ENCODE measurements around the gene PAWR. TPM values are rescaled to one million over a fixed set of nuclear protein-coding genes. Genes with fewer than 3 reads are reported as not detected.
A peak's percentile ranks its signal among the peaks of the same experiment; 100 is the strongest.

PAWR gene
- total RNA-seq, 1 donor from 2014 or later, result 52.1 TPM

DNA sequence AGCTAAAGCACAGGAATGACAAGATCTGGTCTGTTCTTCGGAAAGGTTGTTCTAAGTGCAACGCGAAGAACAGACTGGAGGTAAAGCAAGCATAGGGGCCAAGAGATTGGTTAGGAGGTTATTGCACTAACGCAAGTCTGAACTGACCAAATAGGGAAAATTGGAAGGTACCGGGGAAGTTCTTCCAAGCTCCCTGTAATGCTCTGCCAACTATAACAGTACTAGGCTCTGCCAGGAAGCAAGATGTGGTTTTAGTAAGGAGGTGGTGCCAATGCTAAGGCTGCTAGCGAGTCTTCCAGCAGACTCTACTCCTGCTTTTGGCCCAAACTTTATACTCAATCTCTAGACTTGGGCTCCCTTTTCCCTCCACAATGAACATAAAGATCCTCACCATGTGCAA lies 138.6 kb downstream of the PAWR start:
- peaks cover 16% of the 10 kb centered on the region for H3K36me3 Mint-ChIP-seq (ENCODE audit: low read depth)
- no peaks in the 10 kb centered on the region for H3K9me3 Mint-ChIP-seq
- no peaks in the 10 kb centered on the region for H3K27me3 Mint-ChIP-seq (ENCODE audit: low read depth)
- H3K4me3 Mint-ChIP-seq, result no peak overlapping the region
- H3K4me1 Mint-ChIP-seq, result peaks cover 11% of the 10 kb centered on the region
- no peak for DNase-seq (ENCODE audit: low read depth, low spot score)
- H3K27ac Mint-ChIP-seq (ENCODE audit: unreplicated experiment), result no peak overlapping the region
- TF ChIP-seq, protein P1, sequence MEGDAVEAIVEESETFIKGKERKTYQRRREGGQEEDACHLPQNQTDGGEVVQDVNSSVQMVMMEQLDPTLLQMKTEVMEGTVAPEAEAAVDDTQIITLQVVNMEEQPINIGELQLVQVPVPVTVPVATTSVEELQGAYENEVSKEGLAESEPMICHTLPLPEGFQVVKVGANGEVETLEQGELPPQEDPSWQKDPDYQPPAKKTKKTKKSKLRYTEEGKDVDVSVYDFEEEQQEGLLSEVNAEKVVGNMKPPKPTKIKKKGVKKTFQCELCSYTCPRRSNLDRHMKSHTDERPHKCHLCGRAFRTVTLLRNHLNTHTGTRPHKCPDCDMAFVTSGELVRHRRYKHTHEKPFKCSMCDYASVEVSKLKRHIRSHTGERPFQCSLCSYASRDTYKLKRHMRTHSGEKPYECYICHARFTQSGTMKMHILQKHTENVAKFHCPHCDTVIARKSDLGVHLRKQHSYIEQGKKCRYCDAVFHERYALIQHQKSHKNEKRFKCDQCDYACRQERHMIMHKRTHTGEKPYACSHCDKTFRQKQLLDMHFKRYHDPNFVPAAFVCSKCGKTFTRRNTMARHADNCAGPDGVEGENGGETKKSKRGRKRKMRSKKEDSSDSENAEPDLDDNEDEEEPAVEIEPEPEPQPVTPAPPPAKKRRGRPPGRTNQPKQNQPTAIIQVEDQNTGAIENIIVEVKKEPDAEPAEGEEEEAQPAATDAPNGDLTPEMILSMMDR (conservative IDR thresholded peaks at IDR 0.05), result no peak

DNA sequence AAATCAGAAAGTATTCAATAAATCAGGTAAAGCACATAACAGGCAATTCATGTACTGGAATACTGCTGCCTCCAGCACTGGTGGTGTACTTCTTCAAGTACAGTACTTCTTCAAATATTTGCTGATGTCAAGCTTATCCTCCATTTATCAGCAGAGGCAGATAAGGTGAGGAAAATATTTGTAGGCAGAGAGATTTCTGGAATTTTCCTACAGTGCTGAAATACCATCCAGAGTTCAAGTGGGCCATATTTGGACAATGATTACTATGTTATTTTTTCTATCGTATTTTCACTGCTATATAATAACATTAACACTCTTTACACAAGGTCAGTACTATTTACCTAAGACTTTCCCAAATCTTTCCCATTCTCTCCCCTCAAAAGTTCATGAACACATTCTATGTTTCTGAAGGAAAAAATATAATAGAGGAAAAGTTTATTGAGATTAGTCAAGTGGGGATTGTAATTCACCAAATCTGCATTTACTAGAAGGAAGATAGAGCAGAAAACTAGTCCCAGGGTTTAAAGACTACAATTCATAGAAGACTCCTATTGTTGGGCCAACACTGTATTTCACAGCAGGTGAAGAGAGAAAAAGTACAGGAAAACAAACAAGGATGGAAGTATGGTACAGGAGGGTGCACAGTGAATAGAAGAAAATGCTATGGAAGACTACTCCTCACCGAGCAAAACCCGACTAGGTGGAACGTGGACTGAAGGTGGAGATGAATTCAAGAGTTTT lies 141.1 kb downstream of the PAWR start:
- Mint-ChIP-seq H3K9me3 (no peaks in the 10 kb centered on the region), H3K27me3 (ENCODE audit: low read depth) (no peaks in the 10 kb centered on the region), H3K4me1 (peaks cover 5% of the 10 kb centered on the region), H3K4me3 (no peak overlapping the region), H3K36me3 (ENCODE audit: low read depth) (peaks cover 16% of the 10 kb centered on the region), H3K27ac (ENCODE audit: unreplicated experiment) (no peak overlapping the region)
- TF ChIP-seq, protein P1 (conservative IDR thresholded peaks at IDR 0.05), result no peak
- no peak for DNase-seq (ENCODE audit: low read depth, low spot score)

GRCh38 chr12:79548610-79548924 lies 142.2 kb downstream of the PAWR start:
- DNase-seq (ENCODE audit: low read depth, low spot score), result no peak
- H3K36me3 Mint-ChIP-seq (ENCODE audit: low read depth), result peaks cover 16% of the 10 kb centered on the region
- H3K9me3 Mint-ChIP-seq, result no peaks in the 10 kb centered on the region
- no peak overlapping the region for H3K4me3 Mint-ChIP-seq
- no peak overlapping the region for H3K27ac Mint-ChIP-seq (ENCODE audit: unreplicated experiment)
- peaks cover 5% of the 10 kb centered on the region for H3K4me1 Mint-ChIP-seq
- TF ChIP-seq, protein P1 (conservative IDR thresholded peaks at IDR 0.05), result no peak
- H3K27me3 Mint-ChIP-seq (ENCODE audit: low read depth), result no peaks in the 10 kb centered on the region

DNA sequence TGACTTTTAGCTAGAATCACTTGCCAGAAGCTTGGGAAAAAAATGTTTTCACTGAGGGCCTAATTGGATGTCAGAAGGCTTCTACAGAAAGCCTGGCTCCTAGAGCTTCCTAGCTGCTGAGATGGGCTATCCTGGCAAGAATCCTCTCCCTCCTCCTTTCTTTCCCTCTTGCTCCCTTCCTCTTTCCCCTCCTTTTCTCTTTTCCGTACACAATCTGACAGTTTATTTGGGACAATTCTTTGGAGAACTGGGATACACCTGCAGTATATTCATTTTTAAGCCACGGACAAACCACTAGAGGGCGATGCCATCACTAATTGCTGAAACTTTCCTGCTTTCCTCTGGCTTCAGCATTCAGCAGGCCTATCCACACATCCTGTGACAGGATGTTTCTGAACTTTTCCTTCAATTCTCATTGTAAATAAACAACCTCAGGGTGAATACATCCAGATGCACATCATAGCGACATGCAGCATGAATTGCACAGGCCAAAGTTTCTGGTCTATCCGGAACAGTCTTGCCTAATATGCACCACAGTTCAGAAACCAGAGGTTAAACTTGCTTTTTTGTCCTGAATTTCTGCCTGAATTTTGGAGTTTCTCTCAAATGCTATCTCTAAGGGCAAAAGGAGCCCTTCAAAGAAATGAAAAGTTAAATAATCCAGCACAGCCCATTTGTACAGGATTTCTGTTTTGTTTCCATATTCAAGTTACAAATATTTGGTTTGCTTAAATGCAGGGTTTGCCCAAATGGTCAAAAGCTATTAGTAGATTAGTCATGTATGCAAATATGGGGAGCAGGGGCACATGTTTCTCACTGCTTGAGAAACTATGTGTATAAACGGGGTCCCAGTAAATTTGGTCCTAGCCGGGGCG lies 142.8 kb downstream of the PAWR start:
- Mint-ChIP-seq H3K9me3 (no peaks in the 10 kb centered on the region), H3K4me3 (no peak overlapping the region), H3K36me3 (ENCODE audit: low read depth) (peaks cover 14% of the 10 kb centered on the region), H3K4me1 (peaks cover 5% of the 10 kb centered on the region), H3K27me3 (ENCODE audit: low read depth) (no peaks in the 10 kb centered on the region), H3K27ac (ENCODE audit: unreplicated experiment) (no peak overlapping the region)
- DNase-seq (ENCODE audit: low read depth, low spot score), result peak; percentile 39
- TF ChIP-seq, protein P1 (conservative IDR thresholded peaks at IDR 0.05), result peak; percentile 81

GRCh38 chr12:79547044-79547734 lies 143.6 kb downstream of the PAWR start:
- H3K4me3 Mint-ChIP-seq, result no peak overlapping the region
- peaks cover 5% of the 10 kb centered on the region for H3K4me1 Mint-ChIP-seq
- no peak for DNase-seq (ENCODE audit: low read depth, low spot score)

More at GRCh38 chr12:79547044-79547734, 143.6 kb downstream of the PAWR start:
- peaks cover 7% of the 10 kb centered on the region for H3K36me3 Mint-ChIP-seq (ENCODE audit: low read depth)
- H3K9me3 Mint-ChIP-seq, result no peaks in the 10 kb centered on the region
- H3K27ac Mint-ChIP-seq (ENCODE audit: unreplicated experiment), result no peak overlapping the region
- TF ChIP-seq, protein P1 (conservative IDR thresholded peaks at IDR 0.05), result no peak
- no peaks in the 10 kb centered on the region for H3K27me3 Mint-ChIP-seq (ENCODE audit: low read depth)
